GM18505 (cell line): ENCODE results near the gene OR51G1.
"Not testable (repeated sequence)": the region's sequence is repeated elsewhere in the genome, so short reads cannot be mapped to it uniquely, and the experiment has no call there.

Experiments
- ATAC-seq: cut with Tn5 transposase; IDR thresholded peaks from one replicate; pipeline ENCODE4 v1.9.1; 2021; ENCODE audit not compliant: unreplicated experiment
- POLR2A ChIP-seq: IDR thresholded peaks from 4 replicates; pipeline ENCODE4 v1.6.1; 2011; ENCODE audit warnings: borderline replicate concordance; ENCODE audit not compliant: insufficient read depth, insufficient read length; ENCODE audit errors: extremely low read depth

OR51G1 gene, protein sequence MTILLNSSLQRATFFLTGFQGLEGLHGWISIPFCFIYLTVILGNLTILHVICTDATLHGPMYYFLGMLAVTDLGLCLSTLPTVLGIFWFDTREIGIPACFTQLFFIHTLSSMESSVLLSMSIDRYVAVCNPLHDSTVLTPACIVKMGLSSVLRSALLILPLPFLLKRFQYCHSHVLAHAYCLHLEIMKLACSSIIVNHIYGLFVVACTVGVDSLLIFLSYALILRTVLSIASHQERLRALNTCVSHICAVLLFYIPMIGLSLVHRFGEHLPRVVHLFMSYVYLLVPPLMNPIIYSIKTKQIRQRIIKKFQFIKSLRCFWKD

DNA sequence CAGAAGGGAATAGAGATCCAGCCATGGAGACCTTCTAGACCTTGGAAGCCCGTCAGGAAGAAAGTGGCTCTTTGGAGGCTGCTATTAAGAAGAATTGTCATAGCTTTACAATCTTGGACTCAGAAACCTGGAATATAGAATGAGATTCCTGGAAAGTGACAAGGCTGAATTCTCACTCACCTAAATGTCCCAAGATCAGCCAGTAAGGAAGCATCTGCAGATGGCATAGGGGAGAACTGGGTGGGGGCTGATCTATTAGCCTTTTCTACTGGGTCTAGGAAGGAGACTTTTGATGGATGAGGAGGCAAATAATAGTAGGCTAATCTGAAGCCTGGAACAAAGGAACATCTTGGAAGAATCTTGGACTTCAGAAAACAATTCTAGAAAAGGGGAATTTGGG lies at the start of gene OR51G1:
TSS of gene OR51G1 (minus strand) at position 101 of the 400 bp plus-strand sequence. CDS start at position 101, 0 bp downstream.
- no peak for TF ChIP-seq POLR2A
- no peak for ATAC-seq

DNA sequence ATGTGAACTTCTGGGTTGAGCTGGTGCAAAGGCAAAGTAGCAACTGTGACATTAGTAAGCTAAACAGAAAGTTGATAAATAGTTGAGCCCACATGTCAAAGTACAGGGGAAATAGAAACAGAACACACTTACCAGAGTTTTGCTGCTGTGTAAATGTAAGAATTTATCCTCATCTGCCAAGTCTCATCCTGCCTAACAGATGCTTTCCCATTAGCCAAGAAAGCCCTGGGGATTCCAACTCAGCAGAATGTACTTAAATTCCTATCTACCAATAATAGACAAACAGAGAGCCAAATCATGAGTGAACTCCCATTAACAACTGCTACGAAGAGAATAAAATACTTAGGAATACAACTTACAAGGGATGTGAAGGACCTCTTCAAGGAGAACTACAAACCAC lies 38.7 kb upstream of the OR51G1 start:
- ATAC-seq = no peak
- TF ChIP-seq POLR2A = no peak

DNA sequence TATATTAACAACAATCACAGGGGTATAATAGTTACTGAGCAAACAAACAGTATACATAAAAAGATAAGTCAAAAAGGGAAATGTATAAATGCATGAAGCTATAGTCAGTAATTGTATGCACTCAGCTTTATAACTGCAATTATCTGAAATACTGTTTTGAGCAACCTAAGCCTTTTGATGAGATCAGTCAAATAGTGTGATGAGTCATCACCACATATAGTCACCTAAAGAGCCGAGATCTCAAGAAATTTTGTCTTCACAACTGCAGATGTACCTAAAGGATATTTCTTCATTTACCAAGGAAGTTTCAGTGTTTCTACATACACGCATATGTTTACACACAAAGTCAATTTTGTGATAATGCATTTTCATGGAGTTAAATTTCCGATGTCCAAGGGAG lies 36.7 kb upstream of the OR51G1 start:
- TF ChIP-seq POLR2A = no peak
- ATAC-seq = no peak

DNA sequence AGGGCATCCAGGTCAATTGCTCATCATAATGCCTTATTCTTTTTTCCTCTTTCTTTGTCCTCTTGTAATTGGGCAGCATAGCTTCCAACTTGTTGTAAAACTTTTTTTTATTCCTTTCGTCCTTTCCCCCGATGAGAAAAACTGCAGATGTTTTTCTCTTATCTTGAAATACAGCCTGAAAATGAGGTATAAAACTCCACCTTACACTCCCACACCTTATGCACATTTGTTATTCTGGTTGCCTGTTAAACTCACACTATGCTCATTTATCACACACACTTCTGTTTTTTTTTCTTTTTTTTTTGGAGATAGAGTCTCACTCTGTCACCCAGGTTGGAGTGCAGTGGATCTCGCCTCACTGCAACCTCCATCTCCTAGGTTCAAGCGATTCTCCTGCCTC lies 33.3 kb upstream of the OR51G1 start:
- ATAC-seq = no peak
- TF ChIP-seq POLR2A = no peak

DNA sequence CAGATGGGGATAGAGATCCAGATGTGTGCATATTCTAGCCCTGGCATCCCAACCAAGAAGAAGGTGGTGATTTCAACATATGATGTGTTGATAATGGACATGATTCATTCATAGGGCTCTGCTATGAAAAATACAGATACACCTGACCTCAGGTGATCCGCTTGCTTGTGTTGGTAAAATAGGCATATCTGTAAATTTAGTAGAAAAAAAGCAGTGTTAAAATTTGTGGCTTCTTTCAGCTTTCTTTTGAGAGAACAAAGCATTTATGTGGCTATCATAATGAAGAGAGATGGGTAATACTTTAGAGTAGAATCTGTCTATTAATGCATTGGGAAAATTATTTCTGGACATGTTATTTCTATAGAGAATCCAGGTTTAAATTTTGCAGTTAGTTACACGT lies 31.5 kb upstream of the OR51G1 start, which contains the start of gene OR51A2:
TSS of gene OR51A2 (minus strand) at position 101 of the 400 bp plus-strand sequence. CDS start at position 101, 0 bp downstream.
- not testable (repeated sequence) for ATAC-seq

DNA sequence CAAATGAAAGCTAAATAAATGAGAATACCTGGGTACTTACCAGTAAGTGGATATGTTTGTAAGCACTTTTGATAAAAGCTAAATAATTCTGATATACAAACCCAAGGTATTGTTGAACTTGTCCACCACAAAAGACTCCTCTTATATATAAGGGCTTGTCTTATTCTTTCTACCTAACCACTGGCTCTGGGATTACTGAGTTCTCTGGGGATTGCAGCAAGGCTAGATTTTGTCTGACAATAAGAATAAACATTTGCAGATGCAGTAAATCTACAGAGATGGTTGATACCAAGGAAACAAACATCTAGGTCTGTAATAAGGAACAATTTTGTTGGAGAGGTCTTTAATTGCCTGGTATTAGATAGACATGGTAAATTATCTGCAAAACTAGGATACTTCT lies 23.4 kb upstream of the OR51G1 start, which contains the start of gene OR51A4:
TSS of gene OR51A4 (minus strand) at position 101 of the 400 bp plus-strand sequence. CDS start 505 bp downstream, outside the sequence.
- ATAC-seq = no peak
- no peak for TF ChIP-seq POLR2A

DNA sequence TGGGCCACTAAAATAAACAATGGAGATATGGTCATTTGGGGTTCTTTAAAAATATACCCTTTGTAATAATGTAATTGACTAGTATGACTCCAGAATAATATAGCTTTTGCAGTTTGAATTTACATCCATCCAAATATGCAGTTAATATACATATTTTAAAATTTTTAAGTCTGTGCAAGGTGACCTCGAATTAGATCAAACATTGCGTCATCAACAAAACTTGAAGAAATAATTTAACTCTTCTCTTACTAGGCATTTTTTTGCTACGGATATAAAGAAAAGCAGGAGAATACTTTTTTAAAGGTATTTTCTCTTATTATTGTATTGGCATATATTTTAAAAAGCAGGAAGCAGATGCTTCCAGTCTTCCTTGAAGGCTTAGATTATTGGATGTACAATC lies 12.6 kb upstream of the OR51G1 start:
- no peak for TF ChIP-seq POLR2A
- no peak for ATAC-seq

DNA sequence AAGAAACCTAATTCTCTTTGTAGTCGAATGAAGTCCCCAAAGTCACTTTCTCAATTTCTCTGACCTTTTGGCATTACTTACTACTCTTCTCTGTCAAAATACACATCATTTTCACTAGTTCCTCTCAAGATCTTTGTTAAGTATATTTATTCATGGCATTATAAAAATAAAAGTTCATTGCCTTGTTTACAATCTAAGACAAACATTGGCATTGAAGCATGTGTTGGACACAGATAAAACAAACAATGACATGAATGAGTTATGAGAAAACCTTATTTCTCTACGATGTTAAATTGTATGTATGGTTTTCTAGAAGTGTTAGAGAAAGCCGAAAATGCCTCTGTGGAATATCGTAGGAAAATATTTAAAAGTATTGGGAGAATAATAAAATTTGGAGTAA lies 8.6 kb upstream of the OR51G1 start:
- no peak for TF ChIP-seq POLR2A
- ATAC-seq = no peak

DNA sequence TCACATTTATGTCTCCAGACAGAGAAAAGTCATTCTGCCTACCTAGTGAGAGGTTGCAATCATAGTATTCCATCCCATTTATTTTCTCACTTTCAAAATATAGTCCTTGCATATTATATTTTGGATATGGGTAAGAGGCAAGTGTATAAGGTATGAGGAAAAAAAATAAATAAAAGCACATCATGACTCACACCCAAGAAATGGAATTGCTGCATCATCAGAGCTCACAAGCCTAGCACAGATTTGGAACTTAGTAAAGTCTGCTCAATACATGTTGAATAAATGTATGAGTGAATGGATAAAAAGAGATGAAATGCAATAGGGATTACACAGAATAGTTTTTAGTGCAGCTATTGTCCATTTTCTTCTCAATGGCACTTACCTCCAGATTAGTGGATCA lies 2.5 kb upstream of the OR51G1 start:
- no peak for TF ChIP-seq POLR2A
- no peak for ATAC-seq

DNA sequence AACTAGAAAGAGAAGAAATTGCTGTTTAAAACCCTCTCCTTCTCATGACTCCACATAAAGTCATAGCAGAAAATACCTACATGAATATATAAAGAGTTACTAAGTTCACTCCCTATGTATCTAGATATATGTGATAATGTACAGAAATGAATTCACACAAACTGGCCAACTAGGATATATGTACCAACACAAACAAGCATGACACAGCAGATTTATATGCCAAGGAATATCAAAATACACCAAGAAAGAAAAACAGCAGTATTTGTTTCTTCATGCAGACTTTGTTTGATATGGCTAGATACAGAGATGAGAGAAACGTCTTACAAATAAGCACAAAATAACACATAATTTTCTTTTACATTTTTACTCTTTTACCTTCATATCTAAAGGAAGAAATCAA lies 1.8 kb downstream of the OR51G1 start:
- TF ChIP-seq POLR2A = no peak
- ATAC-seq = no peak

DNA sequence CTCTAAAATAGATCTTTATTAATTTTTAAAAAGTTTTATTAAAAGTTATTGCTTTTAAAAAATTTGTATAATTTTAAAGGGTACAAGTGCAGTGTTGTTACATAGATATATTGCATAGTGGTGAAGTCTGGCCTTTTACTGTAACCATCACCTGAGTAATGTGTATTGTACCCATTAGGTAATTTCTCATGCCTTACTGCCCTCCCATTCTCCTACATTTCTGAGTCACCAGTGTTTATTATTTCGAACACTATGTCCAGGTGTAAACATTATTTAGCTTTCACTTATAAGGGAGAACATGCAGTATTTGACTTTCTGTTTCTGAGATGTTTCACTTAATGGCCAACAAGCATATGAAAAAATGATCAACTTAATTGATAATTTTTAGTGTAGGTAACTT lies 2.3 kb downstream of the OR51G1 start:
- no peak for ATAC-seq
- TF ChIP-seq POLR2A = no peak

DNA sequence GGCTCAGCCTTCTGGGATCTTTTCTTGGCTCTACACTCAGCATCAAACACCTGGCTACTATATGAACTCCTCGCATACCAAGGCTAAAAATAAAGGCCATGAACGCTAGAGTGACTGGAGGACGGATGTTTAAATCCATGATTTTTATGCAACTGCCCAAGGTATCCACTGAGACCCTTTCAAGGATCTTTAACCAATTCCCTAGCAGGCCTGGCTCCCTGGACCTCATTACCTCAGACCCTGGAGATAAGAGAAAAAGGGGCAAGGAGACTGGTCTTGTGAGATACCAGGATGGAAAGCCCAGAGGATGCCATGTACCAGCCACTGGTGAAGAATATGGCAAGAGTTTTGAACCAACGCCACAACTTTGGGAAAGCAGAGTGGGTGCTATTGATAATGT lies 4.9 kb downstream of the OR51G1 start, which contains the start of gene OR51G2:
TSS of gene OR51G2 (minus strand) at position 101 of the 400 bp plus-strand sequence. CDS start 3,687 bp downstream, outside the sequence.
- no peak for ATAC-seq
- TF ChIP-seq POLR2A = no peak

DNA sequence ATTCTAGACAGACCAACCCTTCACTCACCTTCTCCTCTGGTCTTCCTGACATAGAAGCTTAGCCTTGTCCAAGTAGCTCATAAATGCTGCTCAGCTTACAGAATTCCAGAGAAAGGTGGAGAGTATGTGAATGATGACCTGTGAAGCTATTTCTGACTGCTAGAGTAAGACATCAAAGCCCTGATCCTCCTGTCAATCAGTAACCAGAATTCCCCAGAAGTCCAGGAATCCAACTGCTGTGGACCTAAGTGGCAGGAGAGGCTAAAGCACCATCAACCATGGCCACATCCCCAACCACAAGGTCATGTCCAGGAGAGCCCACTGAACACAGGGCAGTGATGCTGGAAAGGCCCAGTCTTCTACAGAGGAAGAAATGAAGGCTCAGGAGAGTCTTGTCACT lies 7.6 kb downstream of the OR51G1 start:
- TF ChIP-seq POLR2A = no peak
- no peak for ATAC-seq

DNA sequence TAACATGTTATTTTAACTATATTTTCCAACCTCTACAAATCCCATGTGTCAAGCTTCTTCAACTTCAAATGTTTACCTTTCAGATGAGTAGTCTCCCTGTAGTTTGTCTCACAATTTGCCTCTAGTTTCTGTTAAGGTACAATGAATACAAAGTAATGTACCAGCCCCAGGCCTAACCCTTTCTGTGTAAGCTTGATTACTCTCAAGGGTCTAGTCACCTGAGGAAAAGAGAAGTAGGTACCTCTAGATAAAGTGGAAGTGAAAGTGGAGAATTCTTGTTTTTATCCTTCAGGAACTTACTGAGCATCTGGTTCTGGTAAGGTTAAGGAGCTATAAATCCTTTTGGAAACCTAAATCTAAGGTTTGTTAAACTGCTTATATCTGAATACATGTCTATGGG lies 20.7 kb downstream of the OR51G1 start, which contains the start of gene OR51A7:
TSS of gene OR51A7 (plus strand) at position 300 of the 400 bp plus-strand sequence. CDS start 3,587 bp downstream, outside the sequence.
- no peak for ATAC-seq
- no peak for TF ChIP-seq POLR2A
